Spleen (tissue), 11 donors: ENCODE measurements around the gene MICU1. TPM values are rescaled to one million over a fixed set of nuclear protein-coding genes. Genes with fewer than 3 reads are reported as not detected.
A peak's percentile ranks its signal among the peaks of the same experiment; 100 is the strongest.

Experiments used
- DNase-seq: peaks from one replicate; pipeline ENCODE4 v3.0.0-alpha.2; 2020
- H3K27ac ChIP-seq, 8 donors: fragments of 200-600 bp; sonication (generic) in 7 of 8; 1 replicate in 4 of 8; 2 replicates in 4 of 8; pipeline versions ENCODE4 v1.5.0 to v1.8.0; 2016 to 2021; ENCODE audit warnings: inconsistent platforms in 4 of 8, mild to moderate bottlenecking in 4 of 8, moderate library complexity in 1 of 8
- H3K27me3 ChIP-seq, 7 donors: fragments of 200-600 bp; sonication (generic) in 6 of 7; replicated peaks in 1 of 7; 1 replicate in 4 of 7; 2 replicates in 3 of 7; pipeline versions ENCODE4 v1.5.0 to v1.8.0; 2016 to 2021; ENCODE audit warnings: inconsistent platforms in 3 of 7, mild to moderate bottlenecking in 1 of 7
- H3K36me3 ChIP-seq, 6 donors: fragments of 200-600 bp; sonication (generic) in 5 of 6; 1 replicate in 4 of 6; 2 replicates in 2 of 6; pipeline versions ENCODE4 v1.5.0 to v1.8.0; 2016 to 2021; ENCODE audit warnings: inconsistent platforms in 2 of 6
- H3K4me1 ChIP-seq, 6 donors: fragments of 200-600 bp; sonication (generic) in 5 of 6; 1 replicate in 3 of 6; 2 replicates in 3 of 6; pipeline versions ENCODE4 v1.5.0 to v1.8.0; 2016 to 2021; ENCODE audit warnings: inconsistent platforms in 3 of 6
- H3K4me3 ChIP-seq, 8 donors: fragments of 200-600 bp; sonication (generic) in 7 of 8; 1 replicate in 4 of 8; 2 replicates in 4 of 8; pipeline versions ENCODE4 v1.5.0 to v1.8.0; 2016 to 2021; ENCODE audit warnings: inconsistent platforms in 4 of 8, mild to moderate bottlenecking in 4 of 8, moderate library complexity in 2 of 8
- H3K9me3 ChIP-seq, 8 donors: fragments of 200-600 bp; sonication (generic) in 7 of 8; 1 replicate in 4 of 8; 2 replicates in 4 of 8; pipeline versions ENCODE4 v1.5.0 to v1.8.0; 2016 to 2021; ENCODE audit warnings: inconsistent platforms in 4 of 8
- POLR2A ChIP-seq, 3 donors: fragments of 450-650 bp; IDR thresholded peaks; one replicate each; pipeline ENCODE4 v1.5.1; 2017; ENCODE audit warnings: antibody characterized with exemption in 3 of 3, mild to moderate bottlenecking in 1 of 3
- POLR2AphosphoS5 ChIP-seq, 3 donors: sonication (generic); formaldehyde crosslinking; IDR thresholded peaks; one replicate each; pipeline ENCODE4 v1.5.1; 2017; ENCODE audit warnings: antibody characterized with exemption in 3 of 3
- WGBS, 5 donors: extraction: QIAGEN DNeasy Blood & Tissue Kit in 3 of 5; methylation state at CpG; one replicate each; pipeline versions ENCODE4 v1.1.5 to v1.1.7; 2013 to 2018; 5-methylcytosine and 5-hydroxymethylcytosine counted together
- intact Hi-C: fragments of 100-400 bp; cut with DNase I; formaldehyde crosslinking; loops from one replicate; pipeline ENCODE4 v1.15.0; 2023; ENCODE audit warnings: low total_unique reads
- polyA plus RNA-seq, 3 donors: library from polyadenylated mRNA; stranded (reverse); fragments of 200-250 nt; gene quantifications; one replicate each; pipeline ENCODE4 v1.2.1, GENCODE V29; 2013
- total RNA-seq, 7 donors: library from RNA; depleted of rRNA in 3 of 7; stranded (reverse); fragments of >200 nt in 3 of 7; fragmentation: NEBNext Ultra II Directional in 4 of 7; extraction: Animal tissue kit (Norgen Biotek cat#: 25700) in 4 of 7; gene quantifications; one replicate each; pipeline versions ENCODE4 v1.1.0 to v1.2.1, GENCODE V29; 2016 to 2021
- TF ChIP-seq, protein P1 (sequence below), 11 experiments: fragments of 200-600 bp in 7 of 11; fragments of 450-650 bp in 4 of 11; sonication (generic) in 4 of 11; IDR thresholded peaks in 8 of 11; conservative IDR thresholded peaks in 3 of 11; 1 replicate in 7 of 11; 2 replicates in 4 of 11; pipeline versions ENCODE4 v1.4.0 to v1.8.0; 2016 to 2021; ENCODE audit warnings: antibody characterized with exemption in 11 of 11, inconsistent platforms in 4 of 11, mild to moderate bottlenecking in 1 of 11
- donor health status: healthy with polysubstance abuse.
- donor health status: DM: no; HTN: no; CAD: no; lungs with moderate emphysema.
- donor health status: DM: no; HTN: no; CAD: no.
- donor health status: Bipolar disorder and iron deficiency.
- donor health status: healthy.
- donor health status: DM: no; HTN: no; CAD: no.
- donor health status: DM: yes; HTN: yes; CAD: no.

MICU1 gene
- total and polyA plus RNA-seq, 10 donors, result 16.4 to 58.4 (median 46.5) TPM

DNA sequence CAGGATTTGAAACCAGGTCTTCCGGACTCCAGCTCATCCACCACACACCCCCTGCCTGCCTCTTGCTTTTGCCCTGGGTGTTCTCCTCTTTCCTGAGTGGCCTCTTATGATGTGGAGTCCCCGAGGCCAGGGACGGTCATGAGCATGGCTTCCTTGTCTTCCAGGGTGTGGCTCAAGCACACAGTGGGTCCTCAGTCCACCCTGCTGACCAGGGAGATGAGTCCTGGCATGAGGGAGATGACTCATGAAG lies 303.9 kb downstream of the MICU1 start:
- Histone ChIP-seq H3K9me3 (no peaks in the 10 kb centered on the region), H3K4me1 (peaks cover 62 to 100% (median 95%) of the 10 kb centered on the region in 6 donors), H3K36me3 (no peaks in the 10 kb centered on the region), H3K27ac (peak overlapping the region in 5 of 8 donors; percentile 47 to 99 (median 98)), H3K4me3 (no peak overlapping the region), H3K27me3 (no peaks in the 10 kb centered on the region)
- TF ChIP-seq POLR2AphosphoS5 (IDR thresholded peaks at IDR 0.05) (no peak), POLR2A (IDR thresholded peaks at IDR 0.05) (no peak)
- TF ChIP-seq, protein P1, sequence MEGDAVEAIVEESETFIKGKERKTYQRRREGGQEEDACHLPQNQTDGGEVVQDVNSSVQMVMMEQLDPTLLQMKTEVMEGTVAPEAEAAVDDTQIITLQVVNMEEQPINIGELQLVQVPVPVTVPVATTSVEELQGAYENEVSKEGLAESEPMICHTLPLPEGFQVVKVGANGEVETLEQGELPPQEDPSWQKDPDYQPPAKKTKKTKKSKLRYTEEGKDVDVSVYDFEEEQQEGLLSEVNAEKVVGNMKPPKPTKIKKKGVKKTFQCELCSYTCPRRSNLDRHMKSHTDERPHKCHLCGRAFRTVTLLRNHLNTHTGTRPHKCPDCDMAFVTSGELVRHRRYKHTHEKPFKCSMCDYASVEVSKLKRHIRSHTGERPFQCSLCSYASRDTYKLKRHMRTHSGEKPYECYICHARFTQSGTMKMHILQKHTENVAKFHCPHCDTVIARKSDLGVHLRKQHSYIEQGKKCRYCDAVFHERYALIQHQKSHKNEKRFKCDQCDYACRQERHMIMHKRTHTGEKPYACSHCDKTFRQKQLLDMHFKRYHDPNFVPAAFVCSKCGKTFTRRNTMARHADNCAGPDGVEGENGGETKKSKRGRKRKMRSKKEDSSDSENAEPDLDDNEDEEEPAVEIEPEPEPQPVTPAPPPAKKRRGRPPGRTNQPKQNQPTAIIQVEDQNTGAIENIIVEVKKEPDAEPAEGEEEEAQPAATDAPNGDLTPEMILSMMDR (IDR thresholded peaks at IDR 0.05 in 8 of 11, conservative IDR thresholded peaks at IDR 0.05 in 3 of 11), result no peak
- 66 to 100% (median 80%) methylated on average over 3 of the region's 3 CpGs for WGBS, 5 donors
- peak; percentile 81 for DNase-seq
- intact Hi-C loops, result no loop called here

DNA sequence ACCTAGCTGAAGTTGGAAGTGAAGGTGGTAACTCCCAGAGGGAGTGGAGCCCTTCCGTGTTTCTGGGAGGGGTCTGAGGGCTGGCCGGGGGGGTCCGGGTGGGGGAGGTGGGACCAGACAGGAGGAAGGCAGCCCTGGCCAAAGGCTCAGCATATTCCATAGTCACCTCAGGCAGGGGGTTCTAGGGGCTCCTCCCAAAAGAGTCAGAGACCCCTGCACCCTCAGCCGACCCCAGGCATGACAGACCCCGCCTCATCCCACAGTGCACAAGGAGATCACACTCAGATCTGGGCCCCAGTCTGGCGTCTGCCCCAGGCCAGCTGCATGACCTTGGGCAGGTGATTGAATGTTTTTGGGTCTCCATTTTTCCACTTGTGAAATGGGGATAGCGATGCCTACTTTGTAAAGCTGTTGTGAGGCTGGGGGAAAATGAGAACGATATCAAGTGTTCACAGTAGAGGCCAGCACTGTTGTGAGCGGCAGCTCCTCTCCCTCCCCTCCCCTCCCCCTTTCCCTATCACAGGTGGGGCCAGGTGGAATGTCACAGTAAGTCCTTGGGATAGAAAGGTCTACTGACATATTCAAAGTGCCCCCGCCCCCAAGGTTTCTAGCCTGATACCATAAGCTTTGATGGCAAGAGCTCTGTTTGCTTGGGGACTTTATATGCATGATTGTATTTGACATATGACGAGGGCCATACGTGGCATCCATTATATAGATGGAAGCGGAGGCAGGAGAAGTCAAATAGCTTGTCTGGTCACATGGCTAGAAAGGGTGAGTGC lies 304.4 kb downstream of the MICU1 start:
- Histone ChIP-seq H3K4me1 (peaks cover 67 to 100% (median 97%) of the 10 kb centered on the region in 6 donors), H3K4me3 (peak overlapping the region in 1 of 8 donors; percentile 69), H3K27ac (peak overlapping the region; percentile 91 to 99 (median 94)), H3K9me3 (no peaks in the 10 kb centered on the region), H3K36me3 (no peaks in the 10 kb centered on the region), H3K27me3 (no peaks in the 10 kb centered on the region)
- intact Hi-C loops, result no loop called here
- TF ChIP-seq, protein P1 (IDR thresholded peaks at IDR 0.05 in 8 of 11, conservative IDR thresholded peaks at IDR 0.05 in 3 of 11), result no peak
- no peak for TF ChIP-seq POLR2A (IDR thresholded peaks at IDR 0.05)
- TF ChIP-seq POLR2AphosphoS5 (IDR thresholded peaks at IDR 0.05), result no peak
- peak; percentile 77 for DNase-seq
- WGBS, 5 donors, result 73 to 78% (median 76%) methylated on average over 11 to 13 of the region's 13 CpGs

DNA sequence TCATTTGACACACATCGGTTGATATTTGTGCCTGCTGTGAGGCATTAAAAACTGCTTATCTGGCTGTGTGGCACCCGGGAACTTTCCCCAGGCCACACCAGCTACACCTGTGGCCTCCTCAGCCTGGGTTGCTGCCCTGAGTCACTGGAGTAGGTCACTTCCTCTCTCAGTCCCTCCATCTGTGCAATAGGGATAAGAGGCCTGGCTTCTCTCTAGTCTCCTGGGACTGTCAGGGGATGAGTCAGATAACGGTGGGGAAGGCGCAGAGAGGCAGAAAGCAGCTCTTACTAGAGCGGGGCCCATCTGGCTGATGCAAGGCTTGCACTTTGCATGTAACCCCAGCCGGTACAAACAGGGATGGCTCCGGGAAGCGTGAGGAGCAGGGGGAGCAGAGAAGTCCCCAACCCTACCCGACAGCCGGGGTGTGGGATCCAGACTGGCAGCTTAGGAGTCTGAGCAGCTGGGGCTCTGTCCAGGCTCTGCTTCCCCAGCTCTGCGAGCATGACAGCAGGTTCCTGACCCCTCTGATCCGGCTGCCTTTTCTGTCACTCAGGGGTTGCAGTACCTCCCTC lies 305.1 kb downstream of the MICU1 start:
- peak overlapping the region; percentile 91 to 99 (median 94) for H3K27ac ChIP-seq
- H3K4me3 ChIP-seq, result peak overlapping the region in 1 of 8 donors; percentile 69
- no peaks in the 10 kb centered on the region for H3K36me3 ChIP-seq
- H3K9me3 ChIP-seq, result no peaks in the 10 kb centered on the region
- H3K27me3 ChIP-seq, result no peaks in the 10 kb centered on the region
- DNase-seq, result peak; percentile 89
- peaks cover 74 to 100% (median 99%) of the 10 kb centered on the region in 6 donors for H3K4me1 ChIP-seq
- TF ChIP-seq POLR2AphosphoS5 (IDR thresholded peaks at IDR 0.05) (peak; percentile 29 to 84 (median 77)), POLR2A (IDR thresholded peaks at IDR 0.05) (no peak)
- TF ChIP-seq, protein P1 (IDR thresholded peaks at IDR 0.05 in 8 of 11, conservative IDR thresholded peaks at IDR 0.05 in 3 of 11), result no peak
- intact Hi-C loops, result no loop called here
- WGBS, 5 donors, result 25 to 36% (median 26%) methylated on average over 12 of the region's 12 CpGs
